Right lung (tissue), 5 donors: ENCODE data around the gene NISCH. TPM values are rescaled to one million over a fixed set of nuclear protein-coding genes. Genes with fewer than 3 reads are reported as not detected.

Source experiments
- DNase-seq, 2 donors: peaks; one replicate each; pipeline ENCODE4 v3.0.0-alpha.2; 2013
- polyA plus RNA-seq, 5 donors: library from polyadenylated mRNA; unstranded; fragments of 120-200 nt; gene quantifications; one replicate each; pipeline versions ENCODE4 v1.2.1 to v1.2.3, GENCODE V29; 2013; ENCODE audit warnings: inconsistent platforms in 1 of 5, low replicate concordance in 1 of 5; ENCODE audit not compliant: insufficient read length in 5 of 5, insufficient read depth in 1 of 5

Gene NISCH
- polyA plus RNA-seq, 5 donors, result 116 to 175 (median 146) TPM

- no peak for DNase-seq
Measured at GRCh38 chr3:52511509-52511908, 56.1 kb downstream of the NISCH start.

DNA sequence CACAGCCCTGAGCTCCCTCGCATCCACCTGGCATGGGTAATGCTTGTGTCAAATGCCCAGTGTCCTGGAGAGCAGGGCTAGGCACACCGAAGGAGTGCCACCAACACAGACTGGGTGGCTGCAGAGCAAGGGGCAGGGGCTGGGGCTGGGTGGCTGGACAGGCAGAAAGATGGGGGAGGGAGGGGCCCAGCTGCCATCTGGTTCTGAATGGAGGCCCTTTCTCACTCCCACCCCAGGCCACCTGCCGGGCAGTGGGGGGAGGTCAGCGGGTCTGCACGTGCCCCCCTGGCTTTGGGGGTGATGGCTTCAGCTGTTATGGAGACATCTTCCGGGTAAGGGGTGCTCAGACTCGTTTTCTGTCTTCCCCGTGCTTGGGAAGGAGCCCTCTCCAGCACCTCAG lies 56.7 kb downstream of the NISCH start:
- DNase-seq, result no peak

DNA sequence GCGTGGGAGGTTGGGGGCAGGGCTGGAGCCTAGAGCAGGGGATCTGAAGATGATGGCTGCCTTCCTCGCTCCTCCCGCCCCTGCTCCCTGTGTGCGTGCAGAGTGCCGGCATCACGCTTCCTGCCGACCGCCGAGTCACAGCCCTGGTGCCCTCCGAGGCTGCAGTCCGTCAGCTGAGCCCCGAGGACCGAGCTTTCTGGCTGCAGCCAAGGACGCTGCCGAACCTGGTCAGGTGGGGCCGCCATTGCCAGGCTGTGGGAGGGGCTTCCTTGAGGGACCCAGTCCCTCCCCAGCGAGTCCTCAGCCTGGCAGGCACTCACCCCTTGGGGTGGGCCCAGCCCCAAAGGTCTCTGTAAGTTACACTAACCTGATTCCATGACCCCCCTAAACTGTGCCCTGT lies 57.3 kb downstream of the NISCH start:
- DNase-seq, result no peak

GRCh38 chr3:52513281-52513680 lies 57.9 kb downstream of the NISCH start:
- no peak for DNase-seq

DNA sequence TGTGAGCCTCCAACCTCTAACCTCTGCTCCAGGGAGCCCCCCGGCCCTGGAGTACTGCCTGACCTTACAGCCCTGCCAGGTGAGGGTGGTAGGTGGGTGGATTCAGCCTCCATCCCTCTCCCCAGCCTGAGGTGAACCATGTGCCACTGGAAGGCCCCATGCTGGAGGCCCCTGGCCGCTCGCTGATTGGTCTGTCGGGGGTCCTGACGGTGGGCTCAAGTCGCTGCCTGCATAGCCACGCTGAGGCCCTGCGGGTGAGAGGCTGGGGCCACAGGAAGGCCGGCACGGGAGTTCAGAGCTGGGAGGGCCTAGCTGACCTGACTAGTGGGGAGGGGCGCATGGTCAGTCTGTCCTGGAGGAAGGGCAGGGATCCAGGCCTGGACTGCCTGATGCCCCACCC lies 59.2 kb downstream of the NISCH start:
- no peak for DNase-seq

- no peak for DNase-seq
Measured at GRCh38 chr3:52515192-52515591, 59.8 kb downstream of the NISCH start.

DNA sequence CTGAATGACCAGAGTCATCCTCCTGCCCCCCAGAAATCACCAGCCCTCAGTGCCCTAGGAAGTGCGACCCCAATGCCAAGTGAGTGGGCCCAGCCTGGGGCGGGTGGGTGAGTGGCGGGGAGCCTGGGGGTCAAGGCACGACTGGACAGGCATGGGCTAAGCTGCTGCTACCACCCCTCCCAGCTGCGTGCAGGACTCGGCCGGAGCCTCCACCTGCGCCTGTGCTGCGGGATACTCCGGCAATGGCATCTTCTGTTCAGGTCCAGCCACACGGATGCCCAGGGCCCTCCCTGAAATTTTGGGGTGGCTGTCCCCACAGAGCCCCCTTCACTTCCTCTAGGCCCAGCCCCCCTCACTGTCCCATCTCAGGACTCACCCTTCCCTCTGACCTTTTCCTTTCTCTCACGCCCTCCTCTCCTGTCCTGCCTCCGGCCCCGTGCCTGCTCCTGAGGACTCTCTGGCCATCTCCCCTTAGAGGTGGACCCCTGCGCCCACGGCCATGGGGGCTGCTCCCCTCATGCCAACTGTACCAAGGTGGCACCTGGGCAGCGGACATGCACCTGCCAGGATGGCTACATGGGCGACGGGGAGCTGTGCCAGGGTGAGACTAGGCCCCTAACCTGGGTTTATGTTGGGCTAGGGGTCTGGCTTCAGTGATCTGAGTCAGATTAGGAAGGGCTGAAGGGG lies 61.2 kb downstream of the NISCH start:
- DNase-seq, result no peak

- no peak for DNase-seq
Measured at GRCh38 chr3:52517796-52518722, 62.7 kb downstream of the NISCH start.

DNA sequence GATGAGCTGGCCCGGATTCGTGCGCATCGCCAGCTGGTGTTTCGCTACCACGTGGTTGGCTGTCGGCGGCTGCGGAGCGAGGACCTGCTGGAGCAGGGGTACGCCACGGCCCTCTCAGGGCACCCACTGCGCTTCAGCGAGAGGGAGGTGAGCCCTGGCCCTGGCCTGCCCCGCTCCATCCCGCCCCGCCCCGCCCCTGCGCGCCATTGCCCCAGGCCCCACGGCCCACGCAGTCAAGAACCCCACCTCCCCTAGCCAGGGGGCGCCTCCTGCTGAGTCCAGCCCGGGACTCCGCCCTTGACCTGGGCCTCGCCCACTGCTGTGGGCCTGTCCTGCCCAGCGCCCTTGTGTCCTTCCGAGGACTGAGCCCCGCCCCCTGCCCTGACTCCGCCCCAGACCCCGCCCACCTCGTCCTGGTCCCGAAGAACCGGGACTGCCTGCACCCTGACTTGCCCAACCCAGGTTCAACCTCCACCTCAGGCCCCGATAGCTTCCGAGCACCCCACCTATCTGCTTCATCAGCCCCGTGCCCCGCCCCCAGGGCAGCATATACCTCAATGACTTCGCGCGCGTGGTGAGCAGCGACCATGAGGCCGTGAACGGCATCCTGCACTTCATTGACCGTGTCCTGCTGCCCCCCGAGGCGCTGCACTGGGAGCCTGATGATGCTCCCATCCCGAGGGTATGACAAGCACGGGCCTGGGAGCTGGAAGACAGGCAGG lies 63.5 kb downstream of the NISCH start:
- no peak for DNase-seq

DNA sequence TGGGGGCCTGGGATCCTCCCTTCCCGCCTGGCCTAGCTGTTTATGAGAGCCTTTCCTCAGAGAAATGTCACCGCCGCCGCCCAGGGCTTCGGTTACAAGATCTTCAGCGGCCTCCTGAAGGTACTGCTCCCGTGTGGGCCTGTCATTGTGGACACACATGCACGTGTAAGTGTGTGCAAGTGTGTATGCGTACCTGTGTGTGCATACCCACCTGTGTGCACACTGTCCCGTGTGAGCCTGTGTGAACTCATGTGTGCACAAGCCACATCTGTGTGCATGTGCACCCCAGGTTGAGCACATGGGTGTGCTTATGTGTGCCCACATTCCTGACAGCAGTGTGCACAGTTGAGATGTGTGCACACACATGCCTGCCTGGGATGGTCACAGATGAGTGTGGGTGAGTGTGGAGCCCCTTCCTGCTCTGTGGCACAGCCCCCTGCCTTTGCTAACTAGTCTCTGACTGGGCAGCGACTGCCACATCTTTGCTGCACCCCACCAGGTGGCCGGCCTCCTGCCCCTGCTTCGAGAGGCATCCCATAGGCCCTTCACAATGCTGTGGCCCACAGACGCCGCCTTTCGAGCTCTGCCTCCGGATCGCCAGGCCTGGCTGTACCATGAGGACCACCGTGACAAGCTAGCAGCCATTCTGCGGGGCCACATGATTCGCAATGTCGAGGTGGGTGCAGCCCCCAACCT lies 64.2 kb downstream of the NISCH start:
- no peak for DNase-seq

- DNase-seq, result no peak
Measured at GRCh38 chr3:52520141-52520667, 64.8 kb downstream of the NISCH start.

GRCh38 chr3:52520716-52521487 lies 65.5 kb downstream of the NISCH start:
- DNase-seq, result no peak

GRCh38 chr3:52521488-52521824 lies 66.1 kb downstream of the NISCH start:
- DNase-seq, result no peak

- DNase-seq, result no peak
Measured at GRCh38 chr3:52521881-52522650, 66.7 kb downstream of the NISCH start.

DNA sequence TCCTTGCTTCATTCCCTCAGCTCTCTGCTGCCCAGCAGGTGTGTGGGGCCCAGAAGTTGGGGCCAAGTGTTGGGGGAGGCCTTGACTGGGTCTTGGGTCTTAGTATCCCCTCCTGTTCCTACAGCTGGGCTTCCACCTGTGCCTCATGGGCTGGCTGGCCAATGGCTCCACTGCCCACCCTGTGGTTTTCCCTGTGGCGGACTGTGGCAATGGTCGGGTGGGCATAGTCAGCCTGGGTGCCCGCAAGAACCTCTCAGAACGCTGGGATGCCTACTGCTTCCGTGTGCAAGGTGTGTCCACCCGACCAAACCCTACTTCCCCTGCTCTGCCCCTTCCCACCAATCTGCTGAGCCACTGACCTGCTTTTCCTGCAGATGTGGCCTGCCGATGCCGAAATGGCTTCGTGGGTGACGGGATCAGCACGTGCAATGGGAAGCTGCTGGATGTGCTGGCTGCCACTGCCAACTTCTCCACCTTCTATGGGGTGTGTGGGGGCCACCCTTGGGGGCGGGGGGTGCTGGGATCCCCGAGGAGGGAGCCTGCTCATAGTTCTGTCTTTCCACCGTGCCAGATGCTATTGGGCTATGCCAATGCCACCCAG lies 67.3 kb downstream of the NISCH start:
- DNase-seq, result no peak

GRCh38 chr3:52523386-52524257 lies 68.2 kb downstream of the NISCH start:
- no peak for DNase-seq

GRCh38 chr3:52524258-52524751 lies 68.9 kb downstream of the NISCH start:
- DNase-seq, result no peak
